Fibroblast of pulmonary artery (primary cell): ENCODE measurements around the gene KIF20B.
"Not testable (repeated sequence)": the region's sequence is repeated elsewhere in the genome, so short reads cannot be mapped to it uniquely, and the experiment has no call there.

Source experiments
- DNase-seq: peaks from one replicate; pipeline ENCODE4 v3.0.0-alpha.2; 2010; ENCODE audit warnings: low read depth
- H3K4me3 ChIP-seq: replicated peaks from 2 replicates; pipeline ENCODE4 v1.5.1; 2011; ENCODE audit warnings: low read depth, mild to moderate bottlenecking, control low read depth, low read length, moderate library complexity
- CTCF ChIP-seq: IDR thresholded peaks from 2 replicates; pipeline ENCODE4 v1.5.1; 2011; ENCODE audit warnings: mild to moderate bottlenecking, control low read depth, low read length, inconsistent platforms; ENCODE audit errors: missing control alignments

The KIF20B gene

DNA sequence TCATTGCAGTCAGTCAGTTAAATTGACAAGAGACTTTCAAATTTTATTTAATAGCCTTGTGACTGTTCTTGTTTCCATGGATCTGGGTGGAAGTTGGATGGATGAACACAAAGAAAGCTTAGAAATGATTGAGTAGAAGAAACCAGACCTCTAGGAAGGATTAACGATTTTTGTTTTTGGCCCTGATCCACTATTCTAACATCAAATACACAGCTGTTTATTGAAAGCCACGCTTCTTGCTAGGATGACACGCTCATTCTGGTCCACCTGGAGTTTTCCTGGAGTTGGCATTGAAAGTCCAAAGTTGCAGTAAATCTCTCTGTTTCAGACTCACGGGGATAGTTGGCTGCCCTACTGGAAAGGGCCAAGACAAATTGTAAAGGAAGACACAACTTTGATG lies 108.4 kb downstream of the KIF20B start:
- no peak for TF ChIP-seq CTCF
- no peak overlapping the region for H3K4me3 ChIP-seq
- no peak for DNase-seq

- no peak overlapping the region for H3K4me3 ChIP-seq
- no peak for DNase-seq
- TF ChIP-seq CTCF, result no peak
These were observed 109.6 kb downstream of the KIF20B start for GRCh38 chr10:89810908-89811525.

DNA sequence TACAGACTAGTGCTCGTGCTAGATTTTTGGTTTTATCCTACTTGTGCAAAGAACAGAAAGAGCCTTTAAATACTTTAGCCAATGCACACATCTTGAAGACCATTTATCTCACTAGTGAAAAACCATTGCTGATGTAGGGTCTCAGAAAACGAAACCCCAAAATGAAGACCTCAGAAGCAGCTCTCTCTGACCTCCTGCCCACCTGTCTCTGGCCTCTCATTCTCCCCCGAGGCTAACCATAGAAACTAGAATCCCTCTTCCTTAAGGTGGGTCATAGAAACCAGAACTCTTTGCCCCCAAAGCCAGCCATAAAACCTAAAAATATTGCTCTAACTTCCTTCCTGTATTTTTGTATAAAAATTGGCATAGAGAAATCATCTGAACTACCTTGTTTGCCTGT lies 112.2 kb downstream of the KIF20B start:
- no peak overlapping the region for H3K4me3 ChIP-seq
- no peak for DNase-seq
- TF ChIP-seq CTCF, result no peak

DNA sequence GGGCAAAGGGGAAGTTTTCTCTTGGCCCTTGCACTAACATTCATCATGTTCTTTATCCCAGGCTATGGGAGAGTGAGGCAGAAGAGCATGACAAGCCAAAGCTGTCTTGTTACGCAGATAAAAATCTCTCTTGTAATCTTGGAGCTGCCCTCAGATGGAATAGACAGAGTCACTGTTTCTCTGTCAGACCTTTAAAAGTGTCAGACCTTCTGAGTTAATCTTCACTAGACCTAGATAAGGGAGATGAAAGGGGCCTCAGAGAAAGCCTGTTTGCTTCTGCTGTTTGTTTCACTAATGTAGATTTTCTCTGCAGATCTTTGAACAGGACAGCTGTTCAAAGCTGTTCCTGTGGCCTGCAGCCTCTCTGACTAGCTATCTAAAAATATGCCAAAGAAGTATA lies 112.9 kb downstream of the KIF20B start:
- TF ChIP-seq CTCF, result no peak
- no peak for DNase-seq
- no peak overlapping the region for H3K4me3 ChIP-seq

- DNase-seq, result no peak
- H3K4me3 ChIP-seq, result no peak overlapping the region
- TF ChIP-seq CTCF, result no peak
These were observed 113.9 kb downstream of the KIF20B start for GRCh38 chr10:89815049-89815853.

DNA sequence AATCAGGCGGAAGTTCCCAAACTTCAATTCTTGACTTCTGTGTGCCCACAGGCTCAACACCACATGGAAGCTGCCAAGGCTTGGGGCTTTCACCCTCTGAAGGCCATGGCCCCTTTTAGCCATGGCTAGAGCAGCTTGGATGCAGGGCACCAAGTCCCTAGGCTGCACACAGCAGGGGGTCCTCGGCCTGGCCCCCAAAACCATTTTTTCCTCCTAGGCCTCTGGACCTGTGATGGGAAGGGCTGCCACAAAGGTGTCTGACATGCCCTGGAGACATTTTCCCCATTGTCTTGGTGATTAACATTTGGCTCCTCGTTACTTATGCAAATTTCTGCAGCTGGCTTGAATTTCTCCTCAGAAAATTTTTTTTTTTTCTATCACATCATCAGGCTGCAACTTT lies 117.6 kb downstream of the KIF20B start:
- not testable (repeated sequence) for DNase-seq, H3K4me3 ChIP-seq
